ENCODE measurements around the gene NEURL2.

The NEURL2 gene, protein sequence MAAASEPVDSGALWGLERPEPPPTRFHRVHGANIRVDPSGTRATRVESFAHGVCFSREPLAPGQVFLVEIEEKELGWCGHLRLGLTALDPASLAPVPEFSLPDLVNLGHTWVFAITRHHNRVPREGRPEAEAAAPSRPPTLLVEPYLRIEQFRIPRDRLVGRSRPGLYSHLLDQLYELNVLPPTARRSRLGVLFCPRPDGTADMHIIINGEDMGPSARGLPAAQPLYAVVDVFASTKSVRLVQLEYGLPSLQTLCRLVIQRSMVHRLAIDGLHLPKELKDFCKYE

GRCh38 chr20:45890985-45891983 is at the start of gene NEURL2, which contains the start of gene CTSA:
TSS of gene NEURL2 (minus strand) at chr20:45891208. CDS start at chr20:45890991, 217 bp downstream.
TSS of gene CTSA (plus strand) at chr20:45891335. CDS start at chr20:45891569, 234 bp downstream.
- H3K27ac ChIP-seq: peak within 1 kb of the TSS; percentile 47
- peaks cover 3% of the 10 kb centered on the region for H3K4me1 ChIP-seq
- no peak for TF ChIP-seq CTCF (IDR thresholded peaks at IDR 0.05)
- peak within 1 kb of the TSS; percentile 84 for H2AFZ ChIP-seq
- peak within 1 kb of the TSS; percentile 97 for H3K4me2 ChIP-seq (ENCODE audit: low read length)
- no peaks in the 10 kb centered on the region for H3K9me3 ChIP-seq (ENCODE audit: control insufficient read depth, low read length)
- peak within 1 kb of the TSS; percentile 25 for H3K9ac ChIP-seq
- H3K27me3 ChIP-seq (ENCODE audit: control insufficient read depth, insufficient read depth, low read length): no peaks in the 10 kb centered on the region
- no peaks in the 10 kb centered on the region for H3K36me3 ChIP-seq (ENCODE audit: control insufficient read depth, insufficient read depth, low read length)
- no peaks in the 10 kb centered on the region for H3K79me2 ChIP-seq
- H3K4me3 ChIP-seq (ENCODE audit: low read depth, low read length): peak within 1 kb of the TSS; percentile 92

- Histone ChIP-seq H3K4me2 (ENCODE audit: low read length) (no peak overlapping the region), H3K36me3 (ENCODE audit: control insufficient read depth, insufficient read depth, low read length) (no peaks in the 10 kb centered on the region), H3K27me3 (ENCODE audit: control insufficient read depth, insufficient read depth, low read length) (no peaks in the 10 kb centered on the region), H3K27ac (no peak overlapping the region), H3K4me1 (no peaks in the 10 kb centered on the region), H3K9me3 (ENCODE audit: control insufficient read depth, low read length) (no peaks in the 10 kb centered on the region), H3K4me3 (ENCODE audit: low read depth, low read length) (no peak overlapping the region), H2AFZ (no peak overlapping the region), H3K79me2 (peaks cover 9% of the 10 kb centered on the region), H3K9ac (no peak overlapping the region)
- TF ChIP-seq CTCF (IDR thresholded peaks at IDR 0.05): no peak
Observed at GRCh38 chr20:45940469-45940868, 49.5 kb upstream of the NEURL2 start.

GRCh38 chr20:45940053-45940452 is 49.0 kb upstream of the NEURL2 start:
- H3K4me1 ChIP-seq: no peaks in the 10 kb centered on the region
- no peaks in the 10 kb centered on the region for H3K36me3 ChIP-seq (ENCODE audit: control insufficient read depth, insufficient read depth, low read length)
- no peak overlapping the region for H3K9ac ChIP-seq
- H3K27me3 ChIP-seq (ENCODE audit: control insufficient read depth, insufficient read depth, low read length): no peaks in the 10 kb centered on the region
- H3K4me2 ChIP-seq (ENCODE audit: low read length): no peak overlapping the region
- no peak overlapping the region for H3K27ac ChIP-seq
- no peak overlapping the region for H2AFZ ChIP-seq
- no peaks in the 10 kb centered on the region for H3K9me3 ChIP-seq (ENCODE audit: control insufficient read depth, low read length)
- TF ChIP-seq CTCF (IDR thresholded peaks at IDR 0.05): no peak
- H3K79me2 ChIP-seq: peaks cover 9% of the 10 kb centered on the region
- no peak overlapping the region for H3K4me3 ChIP-seq (ENCODE audit: low read depth, low read length)

GRCh38 chr20:45938727-45939438 is 47.9 kb upstream of the NEURL2 start:
- no peak overlapping the region for H3K9ac ChIP-seq
- no peak for TF ChIP-seq CTCF (IDR thresholded peaks at IDR 0.05)
- H3K27ac ChIP-seq: no peak overlapping the region

More at GRCh38 chr20:45938727-45939438, 47.9 kb upstream of the NEURL2 start:
- Histone ChIP-seq H3K79me2 (peaks cover 9% of the 10 kb centered on the region), H3K4me1 (no peaks in the 10 kb centered on the region), H3K27me3 (ENCODE audit: control insufficient read depth, insufficient read depth, low read length) (no peaks in the 10 kb centered on the region), H3K9me3 (ENCODE audit: control insufficient read depth, low read length) (no peaks in the 10 kb centered on the region), H3K36me3 (ENCODE audit: control insufficient read depth, insufficient read depth, low read length) (no peaks in the 10 kb centered on the region), H3K4me2 (ENCODE audit: low read length) (no peak overlapping the region), H2AFZ (no peak overlapping the region), H3K4me3 (ENCODE audit: low read depth, low read length) (no peak overlapping the region)
